Liver (tissue), 9 donors: ENCODE measurements around the gene RPS2. TPM values are rescaled to one million over a fixed set of nuclear protein-coding genes. Genes with fewer than 3 reads are reported as not detected.

ENCODE experiments used
- DNase-seq: peaks from one replicate; pipeline ENCODE4 v3.0.0-alpha.2; 2017; ENCODE audit warnings: low spot score
- H3K27ac ChIP-seq, 2 donors: one replicate each; pipeline ENCODE4 v1.7.0; 2013; ENCODE audit warnings: inconsistent platforms in 2 of 2, low read length in 2 of 2, control low read depth in 1 of 2, low read depth in 1 of 2, mild to moderate bottlenecking in 1 of 2
- H3K27me3 ChIP-seq, 4 donors: one replicate each; pipeline versions ENCODE4 v1.6.1 to v1.7.0; 2013; ENCODE audit warnings: low read length in 3 of 4, inconsistent platforms in 1 of 4, mild to moderate bottlenecking in 1 of 4, moderate library complexity in 1 of 4; ENCODE audit not compliant: control insufficient read depth in 4 of 4, insufficient read depth in 4 of 4
- H3K36me3 ChIP-seq, 4 donors: one replicate each; pipeline versions ENCODE4 v1.6.1 to v1.7.0; 2013; ENCODE audit warnings: low read length in 3 of 4, mild to moderate bottlenecking in 3 of 4, low read depth in 1 of 4, moderate library complexity in 1 of 4; ENCODE audit not compliant: control insufficient read depth in 4 of 4, insufficient read depth in 3 of 4
- H3K4me1 ChIP-seq, 4 donors: one replicate each; pipeline versions ENCODE4 v1.6.1 to v1.7.0; 2013; ENCODE audit warnings: low read length in 3 of 4, mild to moderate bottlenecking in 3 of 4, moderate library complexity in 1 of 4; ENCODE audit not compliant: control insufficient read depth in 4 of 4, insufficient read depth in 4 of 4
- H3K4me3 ChIP-seq, 3 donors: one replicate each; pipeline versions ENCODE4 v1.6.1 to v1.7.0; 2013; ENCODE audit warnings: low read length in 3 of 3, control low read depth in 1 of 3, low read depth in 1 of 3, mild to moderate bottlenecking in 1 of 3
- H3K9ac ChIP-seq, 2 donors: one replicate each; pipeline ENCODE4 v1.7.0; 2013; ENCODE audit warnings: low read length in 2 of 2, mild to moderate bottlenecking in 2 of 2, moderate library complexity in 2 of 2, control low read depth in 1 of 2, low read depth in 1 of 2
- H3K9me3 ChIP-seq, 4 donors: one replicate each; pipeline versions ENCODE4 v1.6.1 to v1.7.0; 2013; ENCODE audit warnings: low read length in 3 of 4; ENCODE audit not compliant: control insufficient read depth in 4 of 4
- ATF3 ChIP-seq: IDR thresholded peaks from 2 replicates; pipeline ENCODE4 v1.6.1; 2016; ENCODE audit warnings: antibody characterized with exemption
- CTCF ChIP-seq: fragments of 150-350 bp; IDR thresholded peaks from 2 replicates; pipeline ENCODE4 v1.5.1; 2017; ENCODE audit warnings: improper control_type of control experiment, low read depth, low read length; ENCODE audit not compliant: missing input control
- FOXA1 ChIP-seq: IDR thresholded peaks from 2 replicates; pipeline ENCODE4 v1.6.1; 2016; ENCODE audit warnings: antibody characterized with exemption
- FOXA2 ChIP-seq: IDR thresholded peaks from 2 replicates; pipeline ENCODE4 v1.6.1; 2016; ENCODE audit warnings: antibody characterized with exemption
- GABPA ChIP-seq, 2 donors: IDR thresholded peaks in 1 of 2; conservative IDR thresholded peaks in 1 of 2; 2 replicates each; pipeline ENCODE4 v1.6.1; 2016; ENCODE audit warnings: antibody characterized with exemption in 2 of 2, mild to moderate bottlenecking in 1 of 2, moderate library complexity in 1 of 2
- HNF4A ChIP-seq, 2 donors: conservative IDR thresholded peaks; 2 replicates each; pipeline ENCODE4 v1.6.1; 2016; ENCODE audit warnings: antibody characterized with exemption in 2 of 2, mild to moderate bottlenecking in 2 of 2
- HNF4G ChIP-seq: IDR thresholded peaks from 2 replicates; pipeline ENCODE4 v1.6.1; 2016; ENCODE audit warnings: antibody characterized with exemption
- NR2F2 ChIP-seq: IDR thresholded peaks from 2 replicates; pipeline ENCODE4 v1.6.1; 2016; ENCODE audit warnings: antibody characterized with exemption
- RAD21 ChIP-seq, 2 donors: IDR thresholded peaks; 2 replicates each; pipeline ENCODE4 v1.6.1; 2016; ENCODE audit warnings: antibody characterized with exemption in 2 of 2, mild to moderate bottlenecking in 2 of 2
- REST ChIP-seq: IDR thresholded peaks from 2 replicates; pipeline ENCODE4 v1.6.1; 2016; ENCODE audit warnings: antibody characterized with exemption, mild to moderate bottlenecking
- RXRA ChIP-seq, 2 donors: IDR thresholded peaks; 2 replicates each; pipeline ENCODE4 v1.6.1; 2017 to 2018; ENCODE audit warnings: antibody characterized with exemption in 2 of 2, mild to moderate bottlenecking in 1 of 2
- SP1 ChIP-seq: IDR thresholded peaks from 2 replicates; pipeline ENCODE4 v1.6.1; 2018; ENCODE audit warnings: antibody characterized with exemption, mild to moderate bottlenecking
- TAF1 ChIP-seq: conservative IDR thresholded peaks from 2 replicates; pipeline ENCODE4 v1.6.1; 2016; ENCODE audit warnings: antibody characterized with exemption, mild to moderate bottlenecking
- YY1 ChIP-seq: IDR thresholded peaks from 2 replicates; pipeline ENCODE4 v1.6.1; 2016; ENCODE audit warnings: antibody characterized with exemption, mild to moderate bottlenecking
- ZBTB33 ChIP-seq: IDR thresholded peaks from 2 replicates; pipeline ENCODE4 v1.6.1; 2016; ENCODE audit warnings: antibody characterized with exemption
- WGBS: extraction: QIAGEN DNeasy Blood & Tissue Kit; methylation state at CpG from one replicate; pipeline ENCODE4 v1.1.7; 2013; 5-methylcytosine and 5-hydroxymethylcytosine counted together
- polyA plus RNA-seq, 2 donors: library from polyadenylated mRNA; stranded (reverse) in 1 of 2; unstranded in 1 of 2; fragments of 200-250 nt in 1 of 2; fragments of >200 nt in 1 of 2; fragmentation: Nextera tagmentation in 1 of 2; extraction: Ambion mirVana in 1 of 2; gene quantifications; one replicate each; pipeline versions ENCODE4 v1.2.1 to v1.2.3, GENCODE V29; 2013 to 2015
- total RNA-seq, 2 donors: library from RNA; depleted of rRNA; stranded (reverse); fragments of >200 nt; gene quantifications; one replicate each; pipeline ENCODE4 v1.2.3, GENCODE V29; 2014
- donor health status: healthy.
- donor health status: healthy.
- donor health status: healthy.
- donor health status: healthy.
- donor health status: healthy.

Gene RPS2
- total and polyA plus RNA-seq, 4 donors, result 524 to 1,440 (median 940) TPM

GRCh38 chr16:1947369-1947670, 17.3 kb downstream of the RPS2 start:
- no peaks in the 10 kb centered on the region for H3K36me3 ChIP-seq
- no peak for DNase-seq
- peaks cover 0 to 11% (median 4%) of the 10 kb centered on the region in 4 donors for H3K4me1 ChIP-seq
- H3K9ac ChIP-seq, result no peak overlapping the region
- H3K27me3 ChIP-seq, result no peaks in the 10 kb centered on the region
- H3K4me3 ChIP-seq, result no peak overlapping the region
- TF ChIP-seq ATF3 (no peak), REST (no peak), YY1 (no peak), CTCF (no peak), FOXA1 (no peak), HNF4G (no peak), FOXA2 (no peak), SP1 (no peak), RAD21 (IDR thresholded peaks at IDR 0.05) (no peak), TAF1 (no peak), RXRA (IDR thresholded peaks at IDR 0.05) (no peak), NR2F2 (no peak), ZBTB33 (no peak)
- no peaks in the 10 kb centered on the region for H3K9me3 ChIP-seq
- WGBS, result 95% methylated on average over 9 of the region's 9 CpGs
- H3K27ac ChIP-seq, result no peak overlapping the region

GRCh38 chr16:1946495-1947368, 17.9 kb downstream of the RPS2 start:
- H3K27ac ChIP-seq, result no peak overlapping the region
- H3K36me3 ChIP-seq, result no peaks in the 10 kb centered on the region
- H3K27me3 ChIP-seq, result no peaks in the 10 kb centered on the region
- H3K9me3 ChIP-seq, result no peaks in the 10 kb centered on the region
- H3K9ac ChIP-seq, result no peak overlapping the region
- TF ChIP-seq GABPA (IDR thresholded peaks at IDR 0.05 in 1 of 2, conservative IDR thresholded peaks at IDR 0.05 in 1 of 2), result no peak
- TF ChIP-seq HNF4G, result no peak
- no peak for TF ChIP-seq SP1
- no peak for TF ChIP-seq FOXA2
- TF ChIP-seq HNF4A (conservative IDR thresholded peaks at IDR 0.05), result no peak
- H3K4me3 ChIP-seq, result no peak overlapping the region
- peaks cover 0 to 17% (median 9%) of the 10 kb centered on the region in 4 donors for H3K4me1 ChIP-seq
- DNase-seq, result no peak
- WGBS, result 90% methylated on average over 38 of the region's 38 CpGs
